Suprapubic skin (tissue), 4 donors: Measurements from ENCODE around the gene CEL. TPM values are rescaled to one million over a fixed set of nuclear protein-coding genes. Genes with fewer than 3 reads are reported as not detected.

ENCODE experiments used
- DNase-seq, 2 donors: peaks; one replicate each; pipeline ENCODE4 v3.0.0-alpha.2; 2019; ENCODE audit warnings: low spot score in 2 of 2
- H3K27ac ChIP-seq: fragments of 200-600 bp; sonication (generic); one replicate; pipeline ENCODE4 v1.5.1; 2019
- H3K27me3 ChIP-seq: fragments of 200-600 bp; sonication (generic); one replicate; pipeline ENCODE4 v1.5.1; 2019
- H3K36me3 ChIP-seq: fragments of 200-600 bp; sonication (generic); one replicate; pipeline ENCODE4 v1.5.1; 2019
- H3K4me1 ChIP-seq: fragments of 200-600 bp; sonication (generic); one replicate; pipeline ENCODE4 v1.5.1; 2019
- H3K4me3 ChIP-seq: fragments of 200-600 bp; sonication (generic); one replicate; pipeline ENCODE4 v1.5.1; 2019; ENCODE audit warnings: mild to moderate bottlenecking
- H3K9me3 ChIP-seq: fragments of 200-600 bp; sonication (generic); one replicate; pipeline ENCODE4 v1.5.1; 2019
- CTCF ChIP-seq, 2 donors: fragments of 200-600 bp in 1 of 2; fragments of 450-650 bp in 1 of 2; sonication (generic) in 1 of 2; IDR thresholded peaks; one replicate each; pipeline ENCODE4 v1.5.1; 2016 to 2019; ENCODE audit warnings: antibody characterized with exemption in 2 of 2, mild to moderate bottlenecking in 1 of 2, moderate library complexity in 1 of 2
- POLR2A ChIP-seq, 2 donors: fragments of 450-650 bp; IDR thresholded peaks; one replicate each; pipeline ENCODE4 v1.6.1; 2017; ENCODE audit warnings: antibody characterized with exemption in 2 of 2, mild to moderate bottlenecking in 2 of 2, moderate library complexity in 2 of 2
- POLR2AphosphoS5 ChIP-seq, 3 donors: sonication (generic); formaldehyde crosslinking; IDR thresholded peaks; one replicate each; pipeline ENCODE4 v1.6.1; 2017; ENCODE audit warnings: antibody characterized with exemption in 3 of 3
- WGBS: methylation state at CpG from one replicate; pipeline ENCODE4 v1.1.5; 2018; 5-methylcytosine and 5-hydroxymethylcytosine counted together
- total RNA-seq, 4 donors: library from RNA; depleted of rRNA; stranded (reverse); fragments of >200 nt; gene quantifications; one replicate each; pipeline ENCODE4 v1.1.0, GENCODE V29; 2016

The CEL gene
- total RNA-seq, 4 donors from 2014 or later, result 5.2 to 10.7 (median 5.9) TPM

GRCh38 chr9:133119846-133120500 lies 58.2 kb downstream of the CEL start:
- Histone ChIP-seq H3K27me3 (no peaks in the 10 kb centered on the region), H3K9me3 (no peaks in the 10 kb centered on the region), H3K36me3 (no peaks in the 10 kb centered on the region), H3K27ac (peak overlapping the region; percentile 98), H3K4me1 (peaks cover 87% of the 10 kb centered on the region), H3K4me3 (peak overlapping the region; percentile 93)
- TF ChIP-seq CTCF (IDR thresholded peaks at IDR 0.05), result no peak
- 0% methylated on average over 5 of the region's 21 CpGs for WGBS
- peak in 1 of 2 donors; percentile 86 for DNase-seq

- Histone ChIP-seq H3K9me3 (no peaks in the 10 kb centered on the region), H3K27me3 (no peaks in the 10 kb centered on the region), H3K4me3 (peak overlapping the region; percentile 93), H3K4me1 (peaks cover 87% of the 10 kb centered on the region), H3K27ac (peak overlapping the region; percentile 98), H3K36me3 (no peaks in the 10 kb centered on the region)
- WGBS, result 17% methylated on average over 2 of the region's 66 CpGs
- no peak for TF ChIP-seq POLR2AphosphoS5 (IDR thresholded peaks at IDR 0.05)
- TF ChIP-seq CTCF (IDR thresholded peaks at IDR 0.05), result no peak
- peak in 1 of 2 donors; percentile 44 for TF ChIP-seq POLR2A (IDR thresholded peaks at IDR 0.05)
- DNase-seq, result no peak
Measured at GRCh38 chr9:133120501-133121197, 58.9 kb downstream of the CEL start.

Other genes starting within 250 kb of the CEL start
- 1 to 10 TPM; 1.4 to 3.7 (median 1.8) TPM for gene AK8, start 183.7 kb upstream of the CEL start, total RNA-seq
- gene SPACA9, start 183.1 kb upstream of the CEL start, total RNA-seq, result 10 to 100 TPM in 1 of 4 donors, 1 to 10 TPM in 3; 8.7 to 10.3 (median 9.9) TPM
- gene TSC1, start 117.4 kb upstream of the CEL start, total RNA-seq, result 100 to 1,000 TPM in 1 of 4 donors, 10 to 100 TPM in 3; 36.4 to 155 (median 46.6) TPM
- not detected for gene GFI1B, start 83.3 kb upstream of the CEL start, total RNA-seq
- gene GTF3C5, start 31.0 kb upstream of the CEL start, total RNA-seq, result 100 to 1,000 TPM in 1 of 4 donors, 10 to 100 TPM in 3; 55.8 to 103 (median 63.1) TPM
- gene RALGDS, start 59.3 kb downstream of the CEL start, total RNA-seq, result 100 to 1,000 TPM; 173 to 244 (median 212) TPM
- gene GBGT1, start 101.9 kb downstream of the CEL start, total RNA-seq, result 10 to 100 TPM in 1 of 4 donors, 1 to 10 TPM in 3; 2.6 to 14.6 (median 5.8) TPM
- 10 to 100 TPM in 1 of 4 donors, 1 to 10 TPM in 3; 2.6 to 11.7 (median 7.1) TPM for gene OBP2B, start 147.3 kb downstream of the CEL start, total RNA-seq
- gene ABO, start 213.2 kb downstream of the CEL start, total RNA-seq, result 10 to 100 TPM in 2 of 4 donors, 1 to 10 TPM in 2; 2.6 to 17.9 (median 7.9) TPM